ENCODE results near the gene PRH2.

PRH2 gene

DNA sequence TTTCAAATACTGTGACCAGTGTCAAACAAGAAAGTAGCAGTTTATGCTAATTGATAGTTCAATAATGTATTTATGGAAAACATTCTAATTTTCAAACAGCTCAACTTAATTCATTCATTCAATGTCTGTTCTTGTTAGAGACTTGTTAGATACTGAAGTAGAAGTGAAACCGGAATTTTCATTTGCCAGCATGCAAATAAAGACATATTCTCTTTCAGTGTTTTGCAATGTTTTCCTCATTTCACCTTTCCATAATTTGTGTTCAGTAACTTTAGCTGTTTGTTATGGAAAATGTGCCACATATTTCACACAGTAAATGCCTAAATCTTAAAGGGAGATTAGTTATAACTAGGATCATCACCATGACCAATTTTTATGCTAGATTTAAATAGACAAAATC, 36.4 kb downstream of the PRH2 start:
- no peak for FAIRE-seq

DNA sequence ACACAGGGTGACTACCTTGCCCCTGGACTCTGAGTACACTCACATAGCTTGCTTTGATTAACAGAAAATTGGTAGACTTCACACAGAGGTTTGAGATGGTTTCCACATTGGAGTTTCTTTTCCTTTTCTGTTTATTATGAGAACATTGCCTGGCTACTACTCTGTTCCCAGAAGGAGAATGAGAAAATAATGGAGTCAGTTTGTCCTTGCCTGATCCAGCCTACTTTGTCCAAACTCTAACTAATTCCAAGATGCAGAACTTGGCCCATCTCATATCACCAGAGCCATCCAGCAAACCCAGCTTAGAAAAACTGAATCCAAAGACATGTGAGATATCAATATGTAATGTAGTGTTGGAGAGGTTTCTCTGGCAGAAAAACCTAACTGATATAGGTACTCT, 37.3 kb downstream of the PRH2 start:
- no peak for FAIRE-seq

DNA sequence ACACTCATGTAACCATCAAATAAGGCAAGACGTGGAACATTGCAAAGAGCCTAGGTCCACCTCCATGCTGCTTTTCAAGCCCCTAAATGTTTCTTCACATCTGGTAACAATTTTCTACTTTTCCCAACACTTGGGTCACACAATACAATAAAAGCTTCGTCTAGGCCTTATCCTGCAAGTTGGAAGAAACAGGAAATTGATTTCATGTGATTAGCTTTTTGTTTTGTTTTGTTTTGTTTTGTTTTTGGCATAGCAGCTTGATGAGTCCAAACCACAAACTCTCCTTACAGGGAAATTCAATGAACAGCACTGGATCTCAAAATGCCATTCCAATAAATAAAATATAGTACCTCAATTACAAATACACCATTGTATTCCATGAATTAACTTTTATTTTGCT, 38.4 kb downstream of the PRH2 start:
- no peak for FAIRE-seq

DNA sequence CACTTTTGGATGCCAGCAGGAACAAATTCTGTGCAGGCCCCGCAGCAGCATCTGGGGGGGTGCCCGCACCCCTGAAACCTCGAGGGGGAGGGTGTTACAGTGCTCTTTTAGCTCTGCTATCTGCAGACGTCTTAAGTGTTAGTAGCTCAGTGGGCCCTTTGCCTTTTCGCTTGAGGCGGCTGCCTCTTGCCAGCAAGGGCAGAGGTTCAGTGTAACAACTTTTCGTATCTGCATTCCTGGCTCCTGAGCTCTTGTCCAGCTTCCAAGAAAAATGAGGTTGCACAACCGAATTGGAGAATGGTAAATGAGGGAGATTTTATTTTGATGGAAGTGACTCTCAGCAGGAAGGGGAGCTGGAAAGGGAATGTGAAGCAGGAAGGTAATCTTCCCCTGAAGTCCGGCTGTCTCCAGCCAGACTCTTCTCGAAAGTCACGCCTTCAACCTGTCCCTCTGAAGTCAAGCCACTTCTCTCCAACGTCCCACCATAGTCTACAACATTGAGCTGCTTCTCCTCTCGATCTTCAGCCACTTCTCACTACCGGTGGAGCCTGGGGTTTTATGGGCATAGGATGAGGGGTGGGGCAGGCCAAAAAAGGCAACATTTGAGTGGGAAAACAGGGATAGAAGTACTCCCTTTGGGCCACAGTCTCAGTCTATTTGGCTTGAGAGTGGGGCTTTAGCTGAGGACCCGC, 39.9 kb downstream of the PRH2 start:
- FAIRE-seq: no peak

DNA sequence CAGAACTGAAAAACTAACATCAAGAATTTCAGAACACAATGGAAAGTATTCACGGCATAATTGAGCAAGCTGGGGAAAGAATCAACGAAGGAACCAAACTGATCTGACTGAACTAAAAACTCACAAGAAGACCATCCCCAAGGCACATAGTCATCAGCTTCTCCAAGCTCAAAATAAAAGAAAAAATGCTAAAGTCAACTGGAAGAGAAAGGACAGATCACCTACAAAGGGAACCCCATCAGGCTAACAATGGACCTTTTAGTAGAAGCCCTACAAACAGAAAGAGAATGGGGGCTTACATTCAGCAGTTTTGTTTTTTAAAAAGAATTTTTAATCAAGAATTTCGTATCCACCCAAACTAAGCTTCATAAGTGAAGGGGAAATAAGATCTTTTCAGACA, 45.9 kb downstream of the PRH2 start:
- FAIRE-seq: no peak

DNA sequence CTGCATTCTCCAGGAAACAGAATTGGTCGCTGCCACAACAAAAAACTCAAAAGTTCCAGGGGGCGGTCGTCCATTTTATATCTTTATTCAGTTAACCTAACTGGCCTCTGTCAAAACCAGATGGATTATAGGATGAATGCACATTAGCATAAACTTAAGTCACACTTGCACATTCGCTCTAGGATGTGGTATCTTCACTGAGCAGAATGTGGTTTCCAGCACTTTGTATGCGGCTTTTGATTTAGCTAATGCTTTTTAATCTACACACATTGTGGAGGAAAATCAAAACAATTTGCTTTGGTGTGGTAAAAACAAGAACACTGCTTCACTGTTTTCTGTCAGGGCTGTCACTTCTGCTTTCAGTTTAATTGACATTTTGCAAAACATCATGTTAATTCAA, 53.2 kb downstream of the PRH2 start:
- no peak for FAIRE-seq

All from G401.6 (cell line).